Measurements from ENCODE around the gene MDM1.

The MDM1 gene

GRCh38 chr12:68367116-68367515 is 35.0 kb upstream of the MDM1 start:
- DNase-seq (ENCODE audit: low spot score): no peak
- TF ChIP-seq CTCF (IDR thresholded peaks at IDR 0.05; ENCODE audit: extremely low read depth, insufficient read depth, missing control alignments): no peak
- in situ Hi-C loops (cut with MboI; ENCODE audit: low pct_unique_long_range_greater_than_20kb, low sequenced_read_pairs, unreplicated experiment): loop anchor here (25.0 kb wide), 1 partner anchor 245 kb away; the partner anchor contains the start of gene RAP1B

GRCh38 chr12:68364893-68365725 is 32.9 kb upstream of the MDM1 start:
- in situ Hi-C loops (cut with MboI; ENCODE audit: low pct_unique_long_range_greater_than_20kb, low sequenced_read_pairs, unreplicated experiment): loop anchor here (25.0 kb wide), 1 partner anchor 247 kb away; the partner anchor contains the start of gene RAP1B
- DNase-seq (ENCODE audit: low spot score): peak; percentile 76

GRCh38 chr12:68364328-68364727 is 32.2 kb upstream of the MDM1 start:
- DNase-seq (ENCODE audit: low spot score): no peak
- in situ Hi-C loops (cut with MboI; ENCODE audit: low pct_unique_long_range_greater_than_20kb, low sequenced_read_pairs, unreplicated experiment): loop anchor here (25.0 kb wide), 1 partner anchor 248 kb away; the partner anchor contains the start of gene RAP1B
- TF ChIP-seq CTCF (IDR thresholded peaks at IDR 0.05; ENCODE audit: extremely low read depth, insufficient read depth, missing control alignments): no peak

More at GRCh38 chr12:68364893-68365725, 32.9 kb upstream of the MDM1 start:
- TF ChIP-seq CTCF (IDR thresholded peaks at IDR 0.05; ENCODE audit: extremely low read depth, insufficient read depth, missing control alignments): no peak

- in situ Hi-C loops (cut with MboI; ENCODE audit: low pct_unique_long_range_greater_than_20kb, low sequenced_read_pairs, unreplicated experiment): loop anchor here (25.0 kb wide), 1 partner anchor 250 kb away; the partner anchor contains the start of gene RAP1B
- TF ChIP-seq CTCF (IDR thresholded peaks at IDR 0.05; ENCODE audit: extremely low read depth, insufficient read depth, missing control alignments): no peak
- no peak for DNase-seq (ENCODE audit: low spot score)
These were observed 29.8 kb upstream of the MDM1 start for GRCh38 chr12:68361953-68362352.

- in situ Hi-C loops (cut with MboI; ENCODE audit: low pct_unique_long_range_greater_than_20kb, low sequenced_read_pairs, unreplicated experiment): loop anchor here (25.0 kb wide), 1 partner anchor 253 kb away; the partner anchor contains the start of gene RAP1B
- no peak for DNase-seq (ENCODE audit: low spot score)
These were observed 27.5 kb upstream of the MDM1 start for GRCh38 chr12:68359674-68360073.

More at GRCh38 chr12:68359674-68360073, 27.5 kb upstream of the MDM1 start:
- no peak for TF ChIP-seq CTCF (IDR thresholded peaks at IDR 0.05; ENCODE audit: extremely low read depth, insufficient read depth, missing control alignments)
